PC-3 (cell line): ENCODE measurements around the gene AP3B2. TPM values are rescaled to one million over a fixed set of nuclear protein-coding genes. Genes with fewer than 3 reads are reported as not detected.

ENCODE experiments used
- ATAC-seq: fragments of 200-7000 bp; cut with Tn5 transposase; 2 replicates; pipeline ENCODE4 v1.9.1; 2020; ENCODE audit warnings: mild to moderate bottlenecking, moderate library complexity
- BruUV-seq: library from RNA; stranded (reverse); fragments of 400-500 nt; replicated peaks from 2 replicates; lab custom pipeline; 2021; lab: Mats Ljungman, UMichigan
- CTCF ChIA-PET: fragments of 300-600 bp; sonication (Branson Sonifier 250); formaldehyde crosslinking; loops from one replicate; lab custom pipeline; 2022; ENCODE audit warnings: antibody characterized with exemption; lab: Charles Lee
- POLR2A ChIA-PET: fragments of 300-600 bp; sonication (Branson Sonifier 250); formaldehyde crosslinking; loops from one replicate; lab custom pipeline; 2022; ENCODE audit warnings: antibody characterized with exemption; ENCODE audit not compliant: unreplicated experiment; lab: Charles Lee
- DNase-seq: peaks from one replicate; pipeline ENCODE4 v3.0.0-alpha.2; 2015
- H2AFZ ChIP-seq: fragments of 300-600 bp; sonication (generic); 2 replicates; pipeline ENCODE4 v1.6.0; 2016; ENCODE audit warnings: antibody characterized with exemption, low read length
- H3F3A ChIP-seq: fragments of 300-600 bp; sonication (generic); one replicate; pipeline ENCODE4 v1.6.0; 2017; ENCODE audit warnings: antibody characterized with exemption, low read length, control low read depth, mild to moderate bottlenecking; ENCODE audit not compliant: unreplicated experiment
- H3K27ac ChIP-seq: fragments of 300-600 bp; sonication (generic); 2 replicates; pipeline ENCODE4 v1.5.1; 2016; ENCODE audit warnings: mild to moderate bottlenecking, low read length
- H3K27me3 ChIP-seq: fragments of 300-600 bp; sonication (generic); 2 replicates; pipeline ENCODE4 v1.6.1; 2016; ENCODE audit warnings: low read length, mixed read lengths
- H3K36me3 ChIP-seq: fragments of 300-600 bp; sonication (generic); 2 replicates; pipeline ENCODE4 v1.6.1; 2016; ENCODE audit warnings: low read depth, mixed run types, low read length, mixed read lengths
- H3K4me1 ChIP-seq: fragments of 300-600 bp; sonication (generic); 2 replicates; pipeline ENCODE4 v1.5.1; 2016; ENCODE audit warnings: low read length; ENCODE audit not compliant: insufficient read depth
- H3K4me2 ChIP-seq: fragments of 300-600 bp; sonication (generic); 2 replicates; pipeline ENCODE4 v1.6.0; 2016; ENCODE audit warnings: low read length
- H3K4me3 ChIP-seq: fragments of 300-600 bp; sonication (generic); 2 replicates; pipeline ENCODE4 v1.5.1; 2016; ENCODE audit warnings: mild to moderate bottlenecking, low read length, mixed read lengths
- H3K79me2 ChIP-seq: fragments of 300-600 bp; sonication (generic); 2 replicates; pipeline ENCODE4 v1.6.1; 2017; ENCODE audit warnings: low read length, mixed read lengths
- H3K9ac ChIP-seq: fragments of 300-600 bp; sonication (generic); 2 replicates; pipeline ENCODE4 v1.6.0; 2016; ENCODE audit warnings: mild to moderate bottlenecking, low read length
- H3K9me2 ChIP-seq: fragments of 300-600 bp; sonication (generic); replicated peaks from 2 replicates; pipeline ENCODE4 v1.6.1; 2016; ENCODE audit warnings: mixed run types, low read length, mixed read lengths
- H3K9me3 ChIP-seq: fragments of 300-600 bp; sonication (generic); 2 replicates; pipeline ENCODE4 v1.6.1; 2016; ENCODE audit warnings: low read length, mixed read lengths
- H4K20me1 ChIP-seq: fragments of 300-600 bp; sonication (generic); 2 replicates; pipeline ENCODE4 v1.6.1; 2016; ENCODE audit warnings: low read length, mixed read lengths
- EZH2 ChIP-seq: fragments of 300-600 bp; sonication (generic); IDR thresholded peaks from one replicate; pipeline ENCODE4 v1.6.1; 2017; ENCODE audit warnings: antibody characterized with exemption, mild to moderate bottlenecking, low read length; ENCODE audit not compliant: unreplicated experiment
- EZH2phosphoT487 ChIP-seq: fragments of 300-600 bp; sonication (generic); IDR thresholded peaks from 2 replicates; pipeline ENCODE4 v1.6.1; 2018; ENCODE audit warnings: mild to moderate bottlenecking, antibody characterized with exemption, low read length, borderline replicate concordance
- intact Hi-C: fragments of 100-400 bp; cut with micrococcal nuclease; formaldehyde crosslinking; loops from 2 replicates; pipeline ENCODE4 v1.9.0; 2023
- total RNA-seq: library from RNA; depleted of rRNA; stranded (reverse); fragments of >200 nt; gene quantifications from 2 replicates; pipeline ENCODE4 v1.2.3, GENCODE V29; 2014
- TF ChIP-seq, protein P1 (sequence below): fragments of 300-600 bp; sonication (generic); conservative IDR thresholded peaks from 2 replicates; pipeline ENCODE4 v1.5.1; 2017; ENCODE audit warnings: antibody characterized with exemption, low read depth, mild to moderate bottlenecking, low read length

Gene AP3B2
- total RNA-seq, 1 experiment from 2014 or later: 0.47 TPM

- no peak for DNase-seq
- H3K4me2 ChIP-seq: no peak overlapping the region
- CTCF ChIA-PET: no interaction called here
These were observed 61.2 kb downstream of the AP3B2 start for GRCh38 chr15:82648257-82649103.

GRCh38 chr15:82647835-82648256, 61.8 kb downstream of the AP3B2 start:
- H3K27ac ChIP-seq: no peak overlapping the region
- TF ChIP-seq EZH2phosphoT487: no peak
- TF ChIP-seq EZH2: no peak
- TF ChIP-seq, protein P1, sequence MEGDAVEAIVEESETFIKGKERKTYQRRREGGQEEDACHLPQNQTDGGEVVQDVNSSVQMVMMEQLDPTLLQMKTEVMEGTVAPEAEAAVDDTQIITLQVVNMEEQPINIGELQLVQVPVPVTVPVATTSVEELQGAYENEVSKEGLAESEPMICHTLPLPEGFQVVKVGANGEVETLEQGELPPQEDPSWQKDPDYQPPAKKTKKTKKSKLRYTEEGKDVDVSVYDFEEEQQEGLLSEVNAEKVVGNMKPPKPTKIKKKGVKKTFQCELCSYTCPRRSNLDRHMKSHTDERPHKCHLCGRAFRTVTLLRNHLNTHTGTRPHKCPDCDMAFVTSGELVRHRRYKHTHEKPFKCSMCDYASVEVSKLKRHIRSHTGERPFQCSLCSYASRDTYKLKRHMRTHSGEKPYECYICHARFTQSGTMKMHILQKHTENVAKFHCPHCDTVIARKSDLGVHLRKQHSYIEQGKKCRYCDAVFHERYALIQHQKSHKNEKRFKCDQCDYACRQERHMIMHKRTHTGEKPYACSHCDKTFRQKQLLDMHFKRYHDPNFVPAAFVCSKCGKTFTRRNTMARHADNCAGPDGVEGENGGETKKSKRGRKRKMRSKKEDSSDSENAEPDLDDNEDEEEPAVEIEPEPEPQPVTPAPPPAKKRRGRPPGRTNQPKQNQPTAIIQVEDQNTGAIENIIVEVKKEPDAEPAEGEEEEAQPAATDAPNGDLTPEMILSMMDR: no peak
- intact Hi-C loops: no loop called here
- H3K36me3 ChIP-seq: no peaks in the 10 kb centered on the region
- ChIA-PET POLR2A (no interaction called here), CTCF (no interaction called here)
- no peak for ATAC-seq
- peak overlapping the region; percentile 49; the same call in 1 of the 2 replicates for H3K4me3 ChIP-seq
- no TSS peak for BruUV-seq
- no peaks in the 10 kb centered on the region for H3F3A ChIP-seq
- no peaks in the 10 kb centered on the region for H3K4me1 ChIP-seq
- peak overlapping the region; percentile 73 for H3K4me2 ChIP-seq
- no peaks in the 10 kb centered on the region for H3K79me2 ChIP-seq
- no peaks in the 10 kb centered on the region for H4K20me1 ChIP-seq
- no peaks in the 10 kb centered on the region for H3K9me3 ChIP-seq
- no peaks in the 10 kb centered on the region for H3K9me2 ChIP-seq
- peaks cover 6% of the 10 kb centered on the region for H3K27me3 ChIP-seq
- no peak for DNase-seq
- no peak overlapping the region for H3K9ac ChIP-seq
- 0 out of 2 replicates have a peak overlapping the region, but pooled peaks have one; percentile 38 for H2AFZ ChIP-seq

More at GRCh38 chr15:82648257-82649103, 61.2 kb downstream of the AP3B2 start:
- POLR2A ChIA-PET: no interaction called here
- H3K27me3 ChIP-seq: peaks cover 11% of the 10 kb centered on the region
- H3K27ac ChIP-seq: no peak overlapping the region
- H3K4me3 ChIP-seq: no peak overlapping the region
- H3K4me1 ChIP-seq: no peaks in the 10 kb centered on the region
- BruUV-seq: no TSS peak
- no peaks in the 10 kb centered on the region for H3K79me2 ChIP-seq
- H2AFZ ChIP-seq: no peak overlapping the region
- no peak overlapping the region for H3K9ac ChIP-seq
- no peaks in the 10 kb centered on the region for H3K36me3 ChIP-seq
- H3K9me3 ChIP-seq: no peaks in the 10 kb centered on the region
- H4K20me1 ChIP-seq: no peaks in the 10 kb centered on the region
- intact Hi-C loops: no loop called here
- no peaks in the 10 kb centered on the region for H3F3A ChIP-seq
- TF ChIP-seq, protein P1: no peak
- TF ChIP-seq EZH2: no peak
- TF ChIP-seq EZH2phosphoT487: no peak
- no peak for ATAC-seq
- no peaks in the 10 kb centered on the region for H3K9me2 ChIP-seq
